Sigmoid colon (tissue), 3 donors: ENCODE data around the gene SDCCAG8.

Source experiments
- POLR2A ChIP-seq, 2 donors: fragments of 450-650 bp; IDR thresholded peaks; one replicate each; pipeline ENCODE4 v1.6.1; 2016; ENCODE audit warnings: antibody characterized with exemption in 2 of 2, mild to moderate bottlenecking in 2 of 2, moderate library complexity in 2 of 2
- TF ChIP-seq, protein P1 (sequence below), 4 experiments: fragments of 450-650 bp in 3 of 4; fragments of 200-600 bp in 1 of 4; IDR thresholded peaks; one replicate each; pipeline ENCODE4 v1.5.1; 2016 to 2019; ENCODE audit warnings: antibody characterized with exemption in 4 of 4, mild to moderate bottlenecking in 3 of 4, moderate library complexity in 2 of 4

GRCh38 chr1:243229526-243229925 lies 26.3 kb upstream of the SDCCAG8 start:
- TF ChIP-seq, protein P1, sequence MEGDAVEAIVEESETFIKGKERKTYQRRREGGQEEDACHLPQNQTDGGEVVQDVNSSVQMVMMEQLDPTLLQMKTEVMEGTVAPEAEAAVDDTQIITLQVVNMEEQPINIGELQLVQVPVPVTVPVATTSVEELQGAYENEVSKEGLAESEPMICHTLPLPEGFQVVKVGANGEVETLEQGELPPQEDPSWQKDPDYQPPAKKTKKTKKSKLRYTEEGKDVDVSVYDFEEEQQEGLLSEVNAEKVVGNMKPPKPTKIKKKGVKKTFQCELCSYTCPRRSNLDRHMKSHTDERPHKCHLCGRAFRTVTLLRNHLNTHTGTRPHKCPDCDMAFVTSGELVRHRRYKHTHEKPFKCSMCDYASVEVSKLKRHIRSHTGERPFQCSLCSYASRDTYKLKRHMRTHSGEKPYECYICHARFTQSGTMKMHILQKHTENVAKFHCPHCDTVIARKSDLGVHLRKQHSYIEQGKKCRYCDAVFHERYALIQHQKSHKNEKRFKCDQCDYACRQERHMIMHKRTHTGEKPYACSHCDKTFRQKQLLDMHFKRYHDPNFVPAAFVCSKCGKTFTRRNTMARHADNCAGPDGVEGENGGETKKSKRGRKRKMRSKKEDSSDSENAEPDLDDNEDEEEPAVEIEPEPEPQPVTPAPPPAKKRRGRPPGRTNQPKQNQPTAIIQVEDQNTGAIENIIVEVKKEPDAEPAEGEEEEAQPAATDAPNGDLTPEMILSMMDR (IDR thresholded peaks at IDR 0.05) = no peak
- no peak for TF ChIP-seq POLR2A (IDR thresholded peaks at IDR 0.05)
